HL-60/S4 treated with phorbol 12-myristate 13-acetate at 8.2 ng/mL for 4 days and 3 days (cell line): ENCODE results near the gene MYO1F.

Source experiments
- in situ Hi-C: fragments of 300-500 bp; cut with MboI; formaldehyde crosslinking; loops from 2 replicates; pipeline ENCODE4 v1.15.0; 2022; ENCODE audit warnings: low sequenced_read_pairs

The MYO1F gene

GRCh38 chr19:8577247-8577646, at the start of gene MYO1F:
Gene MYO1F (minus strand): TSS chr19:8577442. CDS start chr19:8577309, 133 bp downstream.
- in situ Hi-C loops = no loop called here

- in situ Hi-C loops = no loop called here
Observed at GRCh38 chr19:8626842-8627241, 49.6 kb upstream of the MYO1F start.

- in situ Hi-C loops = loop anchor here (25.0 kb wide), 1 partner anchor 464 kb away; the partner anchor contains the start of gene OR1M1
Observed at GRCh38 chr19:8622886-8623285, 45.6 kb upstream of the MYO1F start.

- in situ Hi-C loops = loop anchor here (25.0 kb wide), 1 partner anchor 469 kb away; the partner anchor contains the start of gene OR1M1
Observed at GRCh38 chr19:8618751-8619150, 41.5 kb upstream of the MYO1F start.

GRCh38 chr19:8617984-8618383, 40.7 kb upstream of the MYO1F start:
- in situ Hi-C loops = loop anchor here (25.0 kb wide), 1 partner anchor 469 kb away; the partner anchor contains the start of gene OR1M1

- in situ Hi-C loops = loop anchor here (25.0 kb wide), 1 partner anchor 470 kb away; the partner anchor contains the start of gene OR1M1
Observed at GRCh38 chr19:8617325-8617724, 40.1 kb upstream of the MYO1F start.

GRCh38 chr19:8616861-8617260, 39.6 kb upstream of the MYO1F start:
- in situ Hi-C loops = loop anchor here (25.0 kb wide), 1 partner anchor 470 kb away; the partner anchor contains the start of gene OR1M1

- in situ Hi-C loops = loop anchor here (25.0 kb wide), 1 partner anchor 471 kb away; the partner anchor contains the start of gene OR1M1
Observed at GRCh38 chr19:8615813-8616596, 38.8 kb upstream of the MYO1F start.

GRCh38 chr19:8615024-8615423, 37.8 kb upstream of the MYO1F start:
- in situ Hi-C loops = loop anchor here (25.0 kb wide), 1 partner anchor 472 kb away; the partner anchor contains the start of gene OR1M1

GRCh38 chr19:8614455-8614854, 37.2 kb upstream of the MYO1F start:
- in situ Hi-C loops = loop anchor here (25.0 kb wide), 1 partner anchor 473 kb away; the partner anchor contains the start of gene OR1M1

- in situ Hi-C loops = loop anchor here (25.0 kb wide), 1 partner anchor 475 kb away; the partner anchor contains the start of gene OR1M1
Observed at GRCh38 chr19:8612807-8613171, 35.5 kb upstream of the MYO1F start.

- in situ Hi-C loops = loop anchor here (25.0 kb wide), 1 partner anchor 475 kb away; the partner anchor contains the start of gene OR1M1
Observed at GRCh38 chr19:8611877-8612806, 34.9 kb upstream of the MYO1F start.

GRCh38 chr19:8611391-8611876, 34.2 kb upstream of the MYO1F start:
- in situ Hi-C loops = loop anchor here (25.0 kb wide), 1 partner anchor 476 kb away; the partner anchor contains the start of gene OR1M1

GRCh38 chr19:8610936-8611300, 33.7 kb upstream of the MYO1F start:
- in situ Hi-C loops = loop anchor here (25.0 kb wide), 1 partner anchor 476 kb away; the partner anchor contains the start of gene OR1M1

- in situ Hi-C loops = loop anchor here (25.0 kb wide), 1 partner anchor 477 kb away; the partner anchor contains the start of gene OR1M1
Observed at GRCh38 chr19:8610041-8610935, 33.0 kb upstream of the MYO1F start, which contains the start of gene ADAMTS10. Gene ADAMTS10 (minus strand): TSS chr19:8610715. CDS start chr19:8605710, 5,005 bp downstream.

GRCh38 chr19:8609279-8610040, 32.2 kb upstream of the MYO1F start:
- in situ Hi-C loops = loop anchor here (25.0 kb wide), 1 partner anchor 478 kb away; the partner anchor contains the start of gene OR1M1

GRCh38 chr19:8608941-8609278, 31.7 kb upstream of the MYO1F start:
- in situ Hi-C loops = loop anchor here (25.0 kb wide), 1 partner anchor 478 kb away; the partner anchor contains the start of gene OR1M1

GRCh38 chr19:8607386-8607785, 30.1 kb upstream of the MYO1F start:
- in situ Hi-C loops = loop anchor here (25.0 kb wide), 1 partner anchor 480 kb away; the partner anchor contains the start of gene OR1M1
